ENCODE measurements around the gene TMIGD3. TPM values are rescaled to one million over a fixed set of nuclear protein-coding genes. Genes with fewer than 3 reads are reported as not detected.

Gene TMIGD3
- total RNA-seq, 2 experiments from 2014 or later: not detected

- intact Hi-C loops (cut with DNase I, micrococcal nuclease): no loop called here
- H3K36me3 ChIP-seq (ENCODE audit: insufficient read depth, low read length): peaks cover 49% of the 10 kb centered on the region
- H3K36me3 Mint-ChIP-seq (ENCODE audit: low read depth): peaks cover 78% of the 10 kb centered on the region
Measured at GRCh38 chr1:111462370-111463028, 40.9 kb downstream of the TMIGD3 start.

DNA sequence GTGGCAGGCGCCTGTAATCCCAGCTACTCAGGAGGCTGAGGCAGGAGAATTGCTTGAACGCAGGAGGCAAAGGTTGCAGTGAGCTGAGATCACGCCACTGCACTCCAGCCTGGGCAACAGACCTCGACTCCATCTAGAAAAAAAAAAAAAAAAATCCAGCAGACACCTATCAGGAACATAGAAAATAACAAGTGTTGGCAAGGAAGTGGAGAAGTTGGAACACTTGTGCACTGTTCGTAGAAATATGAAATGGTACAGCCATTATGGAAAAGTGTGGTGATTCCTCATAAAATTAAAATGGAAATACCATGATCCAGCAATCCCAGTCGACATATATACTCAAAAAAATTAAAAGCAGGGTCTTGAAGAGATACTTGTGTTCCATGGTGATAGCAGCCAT is 41.7 kb downstream of the TMIGD3 start:
- Histone ChIP-seq H3K27me3 (ENCODE audit: control insufficient read depth in 1 of 2, insufficient read depth in 2 of 2, low read length in 2 of 2) (no peaks in the 10 kb centered on the region), H3K9me3 (ENCODE audit: control insufficient read depth in 1 of 2, insufficient read depth in 1 of 2, low read length in 2 of 2) (no peaks in the 10 kb centered on the region), H3K4me3 (ENCODE audit: low read length) (no peak overlapping the region), H3K36me3 (ENCODE audit: insufficient read depth, low read length) (peaks cover 56% of the 10 kb centered on the region), H3K4me1 (ENCODE audit: insufficient read depth, low read length) (no peaks in the 10 kb centered on the region), H3K27ac (ENCODE audit: low read depth in 1 of 2, low read length in 2 of 2) (no peak overlapping the region)
- no peak for TF ChIP-seq CTCF (IDR thresholded peaks at IDR 0.05)
- DNase-seq (no peak), ATAC-seq (ENCODE audit: poor library complexity) (no peak)
- intact Hi-C loops (cut with DNase I, micrococcal nuclease): no loop called here
- ChIA-PET CTCF (interaction anchor here (1.1 kb wide), 1 partner anchor 21 kb away, joined by 4 read pairs; no protein-coding TSS in a partner anchor), POLR2A (interaction anchor here (2.3 kb wide), 1 partner anchor 15 kb away, joined by 7 read pairs; no protein-coding TSS in a partner anchor)
- Mint-ChIP-seq H3K36me3 (ENCODE audit: low read depth) (peaks cover 84% of the 10 kb centered on the region), H3K27me3 (no peaks in the 10 kb centered on the region), H3K9me3 (no peaks in the 10 kb centered on the region), H3K4me1 (ENCODE audit: low read depth) (peaks cover 23% of the 10 kb centered on the region), H3K27ac (no peak overlapping the region), H3K4me3 (no peak overlapping the region)

More at GRCh38 chr1:111462370-111463028, 40.9 kb downstream of the TMIGD3 start:
- ATAC-seq (ENCODE audit: poor library complexity): no peak
- no peak overlapping the region for H3K4me3 Mint-ChIP-seq
- ChIA-PET POLR2A (interaction anchor here (2.3 kb wide), 1 partner anchor 14 kb away, joined by 7 read pairs; no protein-coding TSS in a partner anchor), CTCF (no interaction called here)
- H3K4me1 ChIP-seq (ENCODE audit: insufficient read depth, low read length): no peaks in the 10 kb centered on the region
- H3K9me3 Mint-ChIP-seq: no peaks in the 10 kb centered on the region
- peak overlapping the region; percentile 18 for H3K27ac Mint-ChIP-seq
- no peaks in the 10 kb centered on the region for H3K27me3 Mint-ChIP-seq
- no peak overlapping the region for H3K4me3 ChIP-seq (ENCODE audit: low read length)
- H3K4me1 Mint-ChIP-seq (ENCODE audit: low read depth): peaks cover 23% of the 10 kb centered on the region
- DNase-seq: no peak
- H3K27me3 ChIP-seq (ENCODE audit: control insufficient read depth in 1 of 2, insufficient read depth in 2 of 2, low read length in 2 of 2): no peaks in the 10 kb centered on the region
- TF ChIP-seq CTCF (IDR thresholded peaks at IDR 0.05): no peak
- no peaks in the 10 kb centered on the region for H3K9me3 ChIP-seq (ENCODE audit: control insufficient read depth in 1 of 2, insufficient read depth in 1 of 2, low read length in 2 of 2)
- no peak overlapping the region for H3K27ac ChIP-seq (ENCODE audit: low read depth in 1 of 2, low read length in 2 of 2)

DNA sequence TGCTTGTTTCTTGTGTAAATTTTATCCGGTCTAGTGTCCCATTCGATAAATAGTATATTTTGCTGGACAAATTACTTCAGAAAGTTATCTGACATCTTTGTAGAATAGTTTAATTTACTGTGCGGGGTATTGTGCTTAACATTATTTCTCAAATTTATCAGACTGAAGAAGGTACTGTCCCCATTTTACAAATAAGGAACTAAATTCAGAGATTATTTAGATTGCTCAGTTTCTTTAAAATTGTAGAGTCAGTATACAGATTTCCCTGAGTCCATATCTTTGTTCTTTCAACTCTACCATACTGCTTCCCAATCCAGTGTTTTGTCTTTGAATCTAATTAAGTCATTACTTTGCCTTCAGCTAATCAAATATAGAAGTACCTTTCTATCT is 47.8 kb downstream of the TMIGD3 start:
- Mint-ChIP-seq H3K27ac (peak overlapping the region; percentile 5), H3K36me3 (ENCODE audit: low read depth) (peaks cover 97% of the 10 kb centered on the region), H3K4me3 (no peak overlapping the region), H3K4me1 (ENCODE audit: low read depth) (peaks cover 55% of the 10 kb centered on the region), H3K27me3 (no peaks in the 10 kb centered on the region), H3K9me3 (no peaks in the 10 kb centered on the region)
- Histone ChIP-seq H3K4me1 (ENCODE audit: insufficient read depth, low read length) (peaks cover 33% of the 10 kb centered on the region), H3K27me3 (ENCODE audit: control insufficient read depth in 1 of 2, insufficient read depth in 2 of 2, low read length in 2 of 2) (no peaks in the 10 kb centered on the region), H3K9me3 (ENCODE audit: control insufficient read depth in 1 of 2, insufficient read depth in 1 of 2, low read length in 2 of 2) (no peaks in the 10 kb centered on the region), H3K27ac (ENCODE audit: low read depth in 1 of 2, low read length in 2 of 2) (no peak overlapping the region), H3K4me3 (ENCODE audit: low read length) (no peak overlapping the region), H3K36me3 (ENCODE audit: insufficient read depth, low read length) (peaks cover 91% of the 10 kb centered on the region)
- DNase-seq (no peak), ATAC-seq (ENCODE audit: poor library complexity) (no peak)
- CTCF ChIA-PET: no interaction called here
- TF ChIP-seq CTCF (IDR thresholded peaks at IDR 0.05): no peak
- POLR2A ChIA-PET: no interaction called here
- intact Hi-C loops (cut with DNase I, micrococcal nuclease): no loop called here

All from CD4-positive, alpha-beta T cell (primary cell).